C4-2B (cell line): ENCODE measurements around the gene FANCE.

Source experiments
- CTCF ChIP-seq: fragments of 450-650 bp; conservative IDR thresholded peaks from 2 replicates; pipeline ENCODE4 v1.5.1; 2017; ENCODE audit warnings: mild to moderate bottlenecking
- ZFX ChIP-seq: fragments of 450-650 bp; IDR thresholded peaks from 2 replicates; pipeline ENCODE4 v1.6.1; 2017

- no peak for TF ChIP-seq CTCF
- TF ChIP-seq ZFX: no peak
Observed at GRCh38 chr6:35461270-35461669, 9.1 kb downstream of the FANCE start.
